Caco-2 (cell line): ENCODE results near the gene SLC35F5. TPM values are rescaled to one million over a fixed set of nuclear protein-coding genes. Genes with fewer than 3 reads are reported as not detected.

ENCODE experiments used
- Bru-seq: library from RNA; stranded (reverse); fragments of 400-500 nt; gene quantifications from one replicate; lab custom pipeline; 2021; lab: Mats Ljungman, UMichigan
- BruChase-seq, 2 experiments: library from RNA; stranded (reverse); fragments of 400-500 nt; gene quantifications; one replicate each; lab custom pipeline; 2021; lab: Mats Ljungman, UMichigan
- BruUV-seq: library from RNA; stranded (reverse); fragments of 400-500 nt; replicated peaks from 2 replicates; lab custom pipeline; 2021; lab: Mats Ljungman, UMichigan
- CTCF ChIA-PET: fragments of 300-600 bp; sonication (Branson Sonifier 250); formaldehyde crosslinking; loops from one replicate; lab custom pipeline; 2022; ENCODE audit warnings: antibody characterized with exemption; lab: Charles Lee
- POLR2A ChIA-PET: fragments of 300-600 bp; sonication (Branson Sonifier 250); formaldehyde crosslinking; loops from one replicate; lab custom pipeline; 2022; ENCODE audit warnings: antibody characterized with exemption; lab: Charles Lee
- DNase-seq, 2 experiments: peaks; one replicate each; pipeline versions ENCODE4 v3.0.0 to v3.0.0-alpha.2; 2020 to 2022
- H3K27me3 ChIP-seq: replicated peaks from 2 replicates; pipeline ENCODE4 v1.6.0; 2011; ENCODE audit warnings: low read length; ENCODE audit not compliant: control insufficient read depth, insufficient read depth
- H3K36me3 ChIP-seq: 2 replicates; pipeline ENCODE4 v1.5.1; 2011; ENCODE audit warnings: low read length; ENCODE audit not compliant: control insufficient read depth, insufficient read depth
- H3K4me1 ChIP-seq: fragments of 250-450 bp; sonication (Bioruptor Pico); 2 replicates; pipeline ENCODE4 v1.5.1; 2020; ENCODE audit warnings: mild to moderate bottlenecking
- H3K4me3 ChIP-seq: 2 replicates; pipeline ENCODE4 v1.5.1; 2011; ENCODE audit warnings: low read depth, mild to moderate bottlenecking, control low read depth, low read length
- H3K9me3 ChIP-seq: fragments of 250-450 bp; sonication (Bioruptor Pico); 2 replicates; pipeline ENCODE4 v1.5.1; 2020; ENCODE audit warnings: mild to moderate bottlenecking, moderate library complexity
- H3K27ac Mint-ChIP-seq: one replicate; pipeline ENCODE4 v1.8.0; 2022; ENCODE audit warnings: mixed read lengths; ENCODE audit not compliant: unreplicated experiment
- H3K27me3 Mint-ChIP-seq: one replicate; pipeline ENCODE4 v1.8.0; 2022; ENCODE audit warnings: mixed read lengths; ENCODE audit not compliant: insufficient read depth, unreplicated experiment
- H3K36me3 Mint-ChIP-seq: one replicate; pipeline ENCODE4 v1.8.0; 2022; ENCODE audit warnings: mild to moderate bottlenecking, mixed read lengths; ENCODE audit not compliant: insufficient read depth, unreplicated experiment
- H3K4me1 Mint-ChIP-seq: one replicate; pipeline ENCODE4 v1.8.0; 2022; ENCODE audit warnings: low read depth, mixed read lengths; ENCODE audit not compliant: unreplicated experiment
- H3K4me3 Mint-ChIP-seq: one replicate; pipeline ENCODE4 v1.8.0; 2022; ENCODE audit warnings: mild to moderate bottlenecking, moderate library complexity, mixed read lengths; ENCODE audit not compliant: unreplicated experiment
- H3K9me3 Mint-ChIP-seq: one replicate; pipeline ENCODE4 v1.8.0; 2022; ENCODE audit warnings: mixed read lengths; ENCODE audit not compliant: unreplicated experiment
- intact Hi-C: fragments of 100-400 bp; cut with micrococcal nuclease; formaldehyde crosslinking; loops from one replicate; pipeline ENCODE4 v1.10.0; 2022; ENCODE audit not compliant: unreplicated experiment
- long read RNA-seq: library from polyadenylated mRNA; stranded (forward); transcript quantifications from one replicate; pipeline ENCODE4 v2.0.0, GENCODE V29; 2022
- total RNA-seq: library from RNA; stranded (reverse); gene quantifications from 2 replicates; pipeline ENCODE4 v1.2.3, GENCODE V29; 2022
- TF ChIP-seq, protein P1 (sequence below), 2 experiments: fragments of 200-600 bp in 1 of 2; IDR thresholded peaks; 1 replicate in 1 of 2; 2 replicates in 1 of 2; pipeline versions ENCODE4 v1.5.1 to v1.8.0; 2011 to 2022; ENCODE audit warnings: antibody characterized with exemption in 1 of 2, control low read depth in 1 of 2, inconsistent platforms in 1 of 2, low read depth in 1 of 2, low read length in 1 of 2, mild to moderate bottlenecking in 1 of 2, moderate library complexity in 1 of 2; ENCODE audit not compliant: insufficient read depth in 1 of 2, severe bottlenecking in 1 of 2, unreplicated experiment in 1 of 2

The SLC35F5 gene, protein sequence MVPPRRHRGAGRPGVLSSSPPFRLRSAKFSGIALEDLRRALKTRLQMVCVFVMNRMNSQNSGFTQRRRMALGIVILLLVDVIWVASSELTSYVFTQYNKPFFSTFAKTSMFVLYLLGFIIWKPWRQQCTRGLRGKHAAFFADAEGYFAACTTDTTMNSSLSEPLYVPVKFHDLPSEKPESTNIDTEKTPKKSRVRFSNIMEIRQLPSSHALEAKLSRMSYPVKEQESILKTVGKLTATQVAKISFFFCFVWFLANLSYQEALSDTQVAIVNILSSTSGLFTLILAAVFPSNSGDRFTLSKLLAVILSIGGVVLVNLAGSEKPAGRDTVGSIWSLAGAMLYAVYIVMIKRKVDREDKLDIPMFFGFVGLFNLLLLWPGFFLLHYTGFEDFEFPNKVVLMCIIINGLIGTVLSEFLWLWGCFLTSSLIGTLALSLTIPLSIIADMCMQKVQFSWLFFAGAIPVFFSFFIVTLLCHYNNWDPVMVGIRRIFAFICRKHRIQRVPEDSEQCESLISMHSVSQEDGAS
- 140 and 149 TPM in 2 replicates for total RNA-seq
- percentile 97 among the genes with signal in this experiment for Bru-seq, nascent RNA
- BruChase-seq, experiment 1, labeled RNA remaining after a 2-hour chase: percentile 98 among the genes with signal in this experiment
- percentile 97 among the genes with signal in this experiment for BruChase-seq, experiment 2, labeled RNA remaining after a 6-hour chase
- long read RNA-seq, full-length matches to known transcripts: 98 of 138 reads
- long read RNA-seq, partial matches to known transcripts: 16 of 138 reads
- long read RNA-seq, other reads (novel, unspliced or antisense): 24 of 138 reads

DNA sequence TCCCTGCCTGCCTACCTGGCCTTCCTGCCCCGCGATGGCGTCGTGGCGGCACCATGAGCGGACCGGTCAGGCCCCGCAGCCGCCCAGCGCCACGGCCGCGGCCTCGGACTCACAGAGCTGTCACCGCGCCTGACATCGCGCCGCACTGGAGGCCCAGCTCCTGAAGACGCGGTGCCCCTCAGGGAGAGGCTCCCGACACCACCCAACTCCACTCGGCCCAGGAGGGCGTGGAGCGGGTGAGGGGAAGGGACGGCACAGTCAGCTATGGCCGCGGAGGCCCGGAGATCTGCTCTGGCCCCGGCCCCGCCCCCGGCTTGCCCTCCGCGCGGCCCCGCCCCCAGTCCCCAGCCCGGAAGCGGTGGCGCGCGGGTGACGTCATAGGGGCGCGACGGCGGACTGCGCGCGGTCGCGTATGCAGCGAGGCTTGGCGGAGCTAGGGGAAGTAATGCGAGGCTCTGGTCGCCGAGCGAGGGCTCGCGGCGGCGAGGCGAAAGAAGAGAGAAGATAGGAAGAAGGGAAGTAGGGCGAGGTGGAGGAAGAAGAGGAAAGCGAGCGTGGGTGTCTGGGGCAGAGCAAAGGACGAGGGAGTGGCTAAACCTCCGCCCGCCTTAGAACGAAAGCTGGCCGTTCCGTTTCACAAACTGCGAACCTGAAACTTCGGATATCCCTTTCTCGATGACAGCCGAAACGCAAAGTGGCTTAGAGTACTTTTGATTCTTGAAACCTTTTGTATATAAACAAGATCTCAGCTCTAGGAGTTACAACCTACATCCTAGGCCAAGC lies at the start of gene SLC35F5:
SLC35F5 (minus strand) TSS at position 288 of the 783 bp plus-strand sequence; CDS start at position 55, 233 bp downstream.
- Mint-ChIP-seq H3K27ac (peak within 1 kb of the TSS; percentile 93), H3K4me3 (peak within 1 kb of the TSS; percentile 77), H3K36me3 (peaks cover 30% of the 10 kb centered on the region), H3K9me3 (no peaks in the 10 kb centered on the region), H3K4me1 (no peaks in the 10 kb centered on the region), H3K27me3 (no peaks in the 10 kb centered on the region)
- intact Hi-C loops: loop anchor here (1.0 to 5.0 kb wide), 4 partner anchors 40 to 796 kb away; no protein-coding TSS in a partner anchor
- DNase-seq: peak; percentile 91 to 98
- BruUV-seq: no TSS peak
- H3K9me3 ChIP-seq: no peaks in the 10 kb centered on the region
- no peaks in the 10 kb centered on the region for H3K27me3 ChIP-seq
- peaks cover 9% of the 10 kb centered on the region for H3K4me1 ChIP-seq
- TF ChIP-seq, protein P1, sequence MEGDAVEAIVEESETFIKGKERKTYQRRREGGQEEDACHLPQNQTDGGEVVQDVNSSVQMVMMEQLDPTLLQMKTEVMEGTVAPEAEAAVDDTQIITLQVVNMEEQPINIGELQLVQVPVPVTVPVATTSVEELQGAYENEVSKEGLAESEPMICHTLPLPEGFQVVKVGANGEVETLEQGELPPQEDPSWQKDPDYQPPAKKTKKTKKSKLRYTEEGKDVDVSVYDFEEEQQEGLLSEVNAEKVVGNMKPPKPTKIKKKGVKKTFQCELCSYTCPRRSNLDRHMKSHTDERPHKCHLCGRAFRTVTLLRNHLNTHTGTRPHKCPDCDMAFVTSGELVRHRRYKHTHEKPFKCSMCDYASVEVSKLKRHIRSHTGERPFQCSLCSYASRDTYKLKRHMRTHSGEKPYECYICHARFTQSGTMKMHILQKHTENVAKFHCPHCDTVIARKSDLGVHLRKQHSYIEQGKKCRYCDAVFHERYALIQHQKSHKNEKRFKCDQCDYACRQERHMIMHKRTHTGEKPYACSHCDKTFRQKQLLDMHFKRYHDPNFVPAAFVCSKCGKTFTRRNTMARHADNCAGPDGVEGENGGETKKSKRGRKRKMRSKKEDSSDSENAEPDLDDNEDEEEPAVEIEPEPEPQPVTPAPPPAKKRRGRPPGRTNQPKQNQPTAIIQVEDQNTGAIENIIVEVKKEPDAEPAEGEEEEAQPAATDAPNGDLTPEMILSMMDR (IDR thresholded peaks at IDR 0.05; ENCODE audit: insufficient read depth in 1 of 2, low read depth in 1 of 2, low read length in 1 of 2, severe bottlenecking in 1 of 2, unreplicated experiment in 1 of 2): no peak
- peak within 1 kb of the TSS; percentile 81 for H3K4me3 ChIP-seq
- ChIA-PET CTCF (interaction anchor here (0.6 to 1.1 kb wide), 5 partner anchors 13 to 120 kb away, joined by 3 to 4 read pairs (median 3); no protein-coding TSS in a partner anchor), POLR2A (interaction anchor here (0.6 to 1.8 kb wide), 22 partner anchors 13 to 1112 kb away, joined by 3 to 20 read pairs (median 4); partner anchors contain the start of gene ACTR3)
- no peaks in the 10 kb centered on the region for H3K36me3 ChIP-seq

DNA sequence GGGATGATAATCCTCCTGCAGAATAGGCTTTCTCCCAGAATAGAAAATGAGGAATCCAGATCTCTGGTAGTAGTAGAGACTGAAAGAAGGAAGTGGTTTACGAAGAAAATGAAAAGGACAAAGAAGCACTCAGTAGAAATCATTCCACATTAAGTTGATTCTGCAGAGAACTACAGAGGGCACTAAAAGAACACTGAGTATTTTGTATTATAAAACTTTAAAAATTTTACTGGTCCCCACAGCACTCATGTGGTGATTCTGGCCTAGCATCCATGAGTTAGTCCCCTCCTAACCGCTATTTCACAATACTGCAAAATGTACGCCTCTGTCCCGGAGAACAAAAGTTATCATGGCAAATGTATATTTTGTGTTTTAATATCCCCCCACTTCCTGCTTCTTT lies 42.9 kb upstream of the SLC35F5 start:
- POLR2A ChIA-PET: no interaction called here
- BruUV-seq: no TSS peak

More for the DNA sequence above, 42.9 kb upstream of the SLC35F5 start:
- H3K4me3 Mint-ChIP-seq: no peak overlapping the region
- intact Hi-C loops: no loop called here
- no peaks in the 10 kb centered on the region for H3K27me3 Mint-ChIP-seq
- no peaks in the 10 kb centered on the region for H3K9me3 ChIP-seq
- H3K36me3 ChIP-seq: no peaks in the 10 kb centered on the region
- H3K9me3 Mint-ChIP-seq: no peaks in the 10 kb centered on the region
- peaks cover 65% of the 10 kb centered on the region for H3K4me1 ChIP-seq
- CTCF ChIA-PET: interaction anchor here (0.6 kb wide), 1 partner anchor 191 kb away, joined by 3 read pairs; no protein-coding TSS in a partner anchor
- H3K4me3 ChIP-seq: no peak overlapping the region
- H3K36me3 Mint-ChIP-seq: no peaks in the 10 kb centered on the region
- H3K27ac Mint-ChIP-seq: no peak overlapping the region
- no peaks in the 10 kb centered on the region for H3K27me3 ChIP-seq
- peaks cover 41% of the 10 kb centered on the region for H3K4me1 Mint-ChIP-seq
- TF ChIP-seq, protein P1 (IDR thresholded peaks at IDR 0.05; ENCODE audit: insufficient read depth in 1 of 2, low read depth in 1 of 2, low read length in 1 of 2, severe bottlenecking in 1 of 2, unreplicated experiment in 1 of 2): no peak
- DNase-seq: no peak
